Measurements from ENCODE around the gene FSD1. TPM values are rescaled to one million over a fixed set of nuclear protein-coding genes. Genes with fewer than 3 reads are reported as not detected.

The FSD1 gene
- total and polyA plus RNA-seq, 9 of the 15 experiments (the other 6 are each of a cell fraction or from before 2014, with no cell fraction given), result 0.11 to 1.9 (median 0.94) TPM; not detected in 1

- peak; percentile 46 for FAIRE-seq
- no peaks in the 10 kb centered on the region; the same call in 1 of the 2 replicates for H4K20me1 ChIP-seq (replicated peaks; ENCODE audit: control insufficient read depth, insufficient read depth, low read length)
- TF ChIP-seq POLR2G (IDR thresholded peaks at IDR 0.05; ENCODE audit: low read depth, low read length) (peak; percentile 11; the same call in 1 of the 2 replicates), RAD21 (CRISPR knock-in tag; conservative IDR thresholded peaks at IDR 0.05 in 1 of 2, IDR thresholded peaks at IDR 0.05 in 1 of 2) (0 out of 4 replicates have a peak, but pooled peaks of 1 of the 2 experiments have one; percentile 20), UBTF (IDR thresholded peaks at IDR 0.05; ENCODE audit: borderline replicate concordance in 1 of 2, low read depth in 2 of 2, low read length in 2 of 2) (no peak), ZNF384 (IDR thresholded peaks at IDR 0.05; ENCODE audit: low read depth, low read length) (0 out of 2 replicates have a peak, but pooled peaks have one; percentile 16), NFATC3 (IDR thresholded peaks at IDR 0.05) (no peak), JUND (IDR thresholded peaks at IDR 0.05; ENCODE audit: borderline replicate concordance, low read depth, low read length) (peak; percentile 33; the same call in 1 of the 2 replicates), JUND (tag; IDR thresholded peaks at IDR 0.05; ENCODE audit: borderline replicate concordance, low read depth, low read length) (no peak)
- TF ChIP-seq, protein P1, sequence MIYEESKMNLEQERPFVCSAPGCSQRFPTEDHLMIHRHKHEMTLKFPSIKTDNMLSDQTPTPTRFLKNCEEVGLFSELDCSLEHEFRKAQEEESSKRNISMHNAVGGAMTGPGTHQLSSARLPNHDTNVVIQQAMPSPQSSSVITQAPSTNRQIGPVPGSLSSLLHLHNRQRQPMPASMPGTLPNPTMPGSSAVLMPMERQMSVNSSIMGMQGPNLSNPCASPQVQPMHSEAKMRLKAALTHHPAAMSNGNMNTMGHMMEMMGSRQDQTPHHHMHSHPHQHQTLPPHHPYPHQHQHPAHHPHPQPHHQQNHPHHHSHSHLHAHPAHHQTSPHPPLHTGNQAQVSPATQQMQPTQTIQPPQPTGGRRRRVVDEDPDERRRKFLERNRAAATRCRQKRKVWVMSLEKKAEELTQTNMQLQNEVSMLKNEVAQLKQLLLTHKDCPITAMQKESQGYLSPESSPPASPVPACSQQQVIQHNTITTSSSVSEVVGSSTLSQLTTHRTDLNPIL (CRISPR knock-in tag; IDR thresholded peaks at IDR 0.05), result no peak
- TF ChIP-seq, protein P2, sequence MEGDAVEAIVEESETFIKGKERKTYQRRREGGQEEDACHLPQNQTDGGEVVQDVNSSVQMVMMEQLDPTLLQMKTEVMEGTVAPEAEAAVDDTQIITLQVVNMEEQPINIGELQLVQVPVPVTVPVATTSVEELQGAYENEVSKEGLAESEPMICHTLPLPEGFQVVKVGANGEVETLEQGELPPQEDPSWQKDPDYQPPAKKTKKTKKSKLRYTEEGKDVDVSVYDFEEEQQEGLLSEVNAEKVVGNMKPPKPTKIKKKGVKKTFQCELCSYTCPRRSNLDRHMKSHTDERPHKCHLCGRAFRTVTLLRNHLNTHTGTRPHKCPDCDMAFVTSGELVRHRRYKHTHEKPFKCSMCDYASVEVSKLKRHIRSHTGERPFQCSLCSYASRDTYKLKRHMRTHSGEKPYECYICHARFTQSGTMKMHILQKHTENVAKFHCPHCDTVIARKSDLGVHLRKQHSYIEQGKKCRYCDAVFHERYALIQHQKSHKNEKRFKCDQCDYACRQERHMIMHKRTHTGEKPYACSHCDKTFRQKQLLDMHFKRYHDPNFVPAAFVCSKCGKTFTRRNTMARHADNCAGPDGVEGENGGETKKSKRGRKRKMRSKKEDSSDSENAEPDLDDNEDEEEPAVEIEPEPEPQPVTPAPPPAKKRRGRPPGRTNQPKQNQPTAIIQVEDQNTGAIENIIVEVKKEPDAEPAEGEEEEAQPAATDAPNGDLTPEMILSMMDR (IDR thresholded peaks at IDR 0.05 in 2 of 3, conservative IDR thresholded peaks at IDR 0.05 in 1 of 3; ENCODE audit: insufficient read depth in 2 of 3, low read depth in 1 of 3, low read length in 3 of 3), result peak in 1 of 3 experiments; percentile 12; a peak in 1 of 6 replicates
These were observed 64.9 kb downstream of the FSD1 start for GRCh38 chr19:4369109-4369887.

More at GRCh38 chr19:4369109-4369887, 64.9 kb downstream of the FSD1 start:
- Histone ChIP-seq H2AFZ (ENCODE audit: low read depth, low read length) (no peak overlapping the region), H3K36me3 (ENCODE audit: control insufficient read depth, insufficient read depth, low read length) (peaks cover 76% of the 10 kb centered on the region; the same call in 2 of the 3 replicates), H3K27ac (ENCODE audit: extremely low read depth, low read depth, low read length) (peak overlapping the region; percentile 67), H3K27me3 (ENCODE audit: control insufficient read depth in 2 of 2, insufficient read depth in 2 of 2, low read length in 2 of 2) (no peaks in the 10 kb centered on the region), H3K9me3 (replicated peaks; ENCODE audit: control insufficient read depth, insufficient read depth, low read depth, low read length) (no peaks in the 10 kb centered on the region), H3K9me1 (ENCODE audit: control insufficient read depth, insufficient read depth, low read length) (no peaks in the 10 kb centered on the region), H3K4me3 (no peak overlapping the region), H3K4me1 (replicated peaks in 1 of 2; ENCODE audit: control insufficient read depth in 2 of 2, insufficient read depth in 2 of 2, low read length in 2 of 2) (peaks cover 48 to 86% of the 10 kb centered on the region in 2 experiments), H3K9ac (ENCODE audit: insufficient read depth in 1 of 2, low read depth in 2 of 2, low read length in 2 of 2) (peak overlapping the region; percentile 47 to 89), H3K79me2 (ENCODE audit: control insufficient read depth, insufficient read depth, low read length) (peaks cover 74% of the 10 kb centered on the region), H3K4me2 (ENCODE audit: insufficient read depth, low read length) (peak overlapping the region; percentile 49)
- ATAC-seq, result peak; percentile 61
- intact Hi-C loops (cut with micrococcal nuclease) (no loop called here), in situ Hi-C loops (cut with MboI) (no loop called here)
- POLR2A ChIA-PET, result interaction anchor here (0.7 kb wide), 1 partner anchor 21 kb away, joined by 3 read pairs; no protein-coding TSS in a partner anchor
- peak in 2 of 4 experiments; percentile 41 to 63 for DNase-seq (ENCODE audit: extremely low read depth in 1 of 4, low spot score in 3 of 4)
- no TSS peak for BruUV-seq (replicated peaks)
- CTCF ChIA-PET (ENCODE audit: low intra/inter-chr PET ratio), result no interaction called here
- WGBS (ENCODE audit: insufficient coverage, low coverage, missing lambda C conversion rate), result 42% methylated on average over 22 of the region's 25 CpGs
